H1 (cell line): ENCODE results near the gene GNB1L. TPM values are rescaled to one million over a fixed set of nuclear protein-coding genes. Genes with fewer than 3 reads are reported as not detected.

Experiments
- CTCF ChIA-PET: fragments of 300-600 bp; sonication (Branson Sonifier 250); formaldehyde crosslinking; loops from one replicate; lab custom pipeline; 2021; ENCODE audit not compliant: partially characterized antibody; lab: Charles Lee
- POLR2A ChIA-PET: fragments of 300-600 bp; sonication (Branson Sonifier 250); formaldehyde crosslinking; loops from one replicate; lab custom pipeline; 2021; ENCODE audit warnings: inconsistent platforms; ENCODE audit not compliant: partially characterized antibody; lab: Charles Lee
- DNase-seq, 2 experiments: peaks; one replicate each; pipeline versions ENCODE4 v3.0.0 to v3.0.0-alpha.2; 2010 to 2022; ENCODE audit warnings: low spot score in 2 of 2, low read depth in 1 of 2, mixed read lengths in 1 of 2
- FAIRE-seq: peaks from 2 replicates; lab custom pipeline; 2011; peaks lifted over from hg19 to GRCh38; lab: Jason Lieb, UNC
- H2AFZ ChIP-seq: 2 replicates; pipeline ENCODE4 v1.8.1; 2012; ENCODE audit warnings: low read length, inconsistent platforms
- H2AK5ac ChIP-seq: 2 replicates; pipeline ENCODE4 v1.6.1; 2013; ENCODE audit warnings: low read depth, low read length
- H2BK120ac ChIP-seq: replicated peaks from 2 replicates; pipeline ENCODE3; 2013; ENCODE audit warnings: low read depth, low read length, inconsistent platforms
- H2BK12ac ChIP-seq: 2 replicates; pipeline ENCODE4 v1.6.1; 2013; ENCODE audit warnings: low read depth, low read length
- H2BK15ac ChIP-seq: 2 replicates; pipeline ENCODE4 v1.6.1; 2013; ENCODE audit warnings: low read length
- H2BK20ac ChIP-seq: 2 replicates; pipeline ENCODE4 v1.6.1; 2013; ENCODE audit warnings: low read length
- H2BK5ac ChIP-seq: 2 replicates; pipeline ENCODE4 v1.6.1; 2013; ENCODE audit warnings: low read depth, low read length
- H3K14ac ChIP-seq: 2 replicates; pipeline ENCODE4 v1.6.1; 2013; ENCODE audit warnings: inconsistent platforms; ENCODE audit not compliant: insufficient read length
- H3K18ac ChIP-seq: 2 replicates; pipeline ENCODE4 v1.6.1; 2013; ENCODE audit warnings: low read length; ENCODE audit errors: extremely low read depth
- H3K23ac ChIP-seq: 2 replicates; pipeline ENCODE4 v1.6.1; 2013; ENCODE audit warnings: inconsistent platforms; ENCODE audit not compliant: insufficient read length
- H3K23me2 ChIP-seq: 2 replicates; pipeline ENCODE4 v1.6.1; 2013; ENCODE audit warnings: low read depth, low read length
- H3K27ac ChIP-seq: 2 replicates; pipeline ENCODE4 v1.6.1; 2011; ENCODE audit warnings: low read depth, low read length, inconsistent platforms
- H3K27me3 ChIP-seq, 4 experiments: replicated peaks in 1 of 4; 1 replicate in 1 of 4; 2 replicates in 3 of 4; pipeline versions ENCODE4 v1.6.1 to v1.8.1; 2011 to 2013; ENCODE audit warnings: low read length in 3 of 4, mild to moderate bottlenecking in 3 of 4, inconsistent platforms in 2 of 4, mixed read lengths in 2 of 4, moderate library complexity in 1 of 4; ENCODE audit not compliant: control insufficient read depth in 3 of 4, insufficient read depth in 3 of 4; ENCODE audit errors: extremely low read depth in 1 of 4
- H3K36me3 ChIP-seq, 4 experiments: 2 replicates each; pipeline versions ENCODE4 v1.6.1 to v1.8.1; 2011 to 2013; ENCODE audit warnings: mild to moderate bottlenecking in 4 of 4, low read length in 3 of 4, moderate library complexity in 2 of 4, control low read depth in 1 of 4, inconsistent platforms in 1 of 4; ENCODE audit not compliant: insufficient read depth in 4 of 4, control insufficient read depth in 2 of 4
- H3K4ac ChIP-seq: replicated peaks from 2 replicates; pipeline ENCODE3; 2013; ENCODE audit warnings: low read length, low read depth, mixed read lengths, inconsistent platforms; ENCODE audit not compliant: insufficient read length
- H3K4me1 ChIP-seq, 4 experiments: replicated peaks in 1 of 4; 1 replicate in 1 of 4; 2 replicates in 3 of 4; pipeline versions ENCODE4 v1.6.1 to v1.8.1; 2011 to 2013; ENCODE audit warnings: low read length in 3 of 4, inconsistent platforms in 2 of 4, mixed read lengths in 1 of 4; ENCODE audit not compliant: insufficient read depth in 4 of 4, control insufficient read depth in 3 of 4
- H3K4me2 ChIP-seq, 2 experiments: 2 replicates each; pipeline versions ENCODE4 v1.6.1 to v1.8.1; 2011 to 2013; ENCODE audit warnings: low read depth in 2 of 2, low read length in 2 of 2, control low read depth in 1 of 2, inconsistent platforms in 1 of 2, mild to moderate bottlenecking in 1 of 2; ENCODE audit not compliant: insufficient read depth in 1 of 2
- H3K4me3 ChIP-seq, 4 experiments: fragments of 200-600, 300-600 bp in 1 of 4; sonication (generic), shearing (Covaris generic), sonication (Bioruptor Twin) in 1 of 4; 2 replicates each; pipeline versions ENCODE4 v1.5.1 to v1.8.1; 2011 to 2016; ENCODE audit warnings: low read length in 4 of 4, low read depth in 3 of 4, control low read depth in 2 of 4, inconsistent platforms in 2 of 4, mild to moderate bottlenecking in 2 of 4, mixed read lengths in 1 of 4, moderate library complexity in 1 of 4; ENCODE audit not compliant: insufficient read depth in 2 of 4; ENCODE audit errors: extremely low read depth in 1 of 4
- H3K56ac ChIP-seq: replicated peaks from 2 replicates; pipeline ENCODE3; 2013; ENCODE audit warnings: low read depth, mild to moderate bottlenecking, mixed read lengths, low read length, inconsistent platforms; ENCODE audit not compliant: insufficient read length
- H3K79me1 ChIP-seq: 2 replicates; pipeline ENCODE4 v1.6.1; 2013; ENCODE audit warnings: low read depth, low read length, control low read depth
- H3K79me2 ChIP-seq, 2 experiments: 2 replicates each; pipeline versions ENCODE4 v1.6.1 to v1.8.1; 2012 to 2013; ENCODE audit warnings: low read length in 2 of 2, mild to moderate bottlenecking in 2 of 2, inconsistent platforms in 1 of 2; ENCODE audit not compliant: insufficient read depth in 2 of 2, control insufficient read depth in 1 of 2
- H3K9ac ChIP-seq, 4 experiments: replicated peaks in 1 of 4; 1 replicate in 1 of 4; 2 replicates in 3 of 4; pipeline versions ENCODE4 v1.6.1 to v1.8.1; 2011 to 2013; ENCODE audit warnings: low read depth in 3 of 4, low read length in 3 of 4, control low read depth in 2 of 4, mild to moderate bottlenecking in 2 of 4, moderate library complexity in 2 of 4, inconsistent platforms in 1 of 4; ENCODE audit errors: extremely low read depth in 1 of 4
- H3K9me3 ChIP-seq, 2 experiments: 2 replicates each; pipeline versions ENCODE4 v1.6.1 to v1.8.1; 2012 to 2013; ENCODE audit warnings: mild to moderate bottlenecking in 2 of 2, moderate library complexity in 2 of 2, control low read depth in 1 of 2, inconsistent platforms in 1 of 2, low read depth in 1 of 2, low read length in 1 of 2, mixed read lengths in 1 of 2; ENCODE audit not compliant: insufficient read depth in 2 of 2
- H4K20me1 ChIP-seq, 2 experiments: replicated peaks in 1 of 2; 2 replicates each; pipeline versions ENCODE3 to v1.8.1; 2011 to 2013; ENCODE audit warnings: inconsistent platforms in 2 of 2, low read length in 2 of 2, mild to moderate bottlenecking in 1 of 2; ENCODE audit not compliant: insufficient read depth in 2 of 2, control insufficient read depth in 1 of 2
- H4K5ac ChIP-seq: 2 replicates; pipeline ENCODE4 v1.6.1; 2013; ENCODE audit warnings: low read length, low read depth, mixed read lengths, inconsistent platforms; ENCODE audit not compliant: insufficient read length
- H4K8ac ChIP-seq: 2 replicates; pipeline ENCODE4 v1.8.0; 2013; ENCODE audit warnings: mild to moderate bottlenecking, moderate library complexity, low read length, inconsistent platforms; ENCODE audit not compliant: insufficient read depth; ENCODE audit errors: extremely low read depth
- H4K91ac ChIP-seq: replicated peaks from 2 replicates; pipeline ENCODE3; 2013; ENCODE audit warnings: low read length, mixed read lengths, inconsistent platforms; ENCODE audit not compliant: insufficient read length
- BCL11A ChIP-seq, 2 experiments: IDR thresholded peaks; one replicate each; pipeline ENCODE4 v1.6.1; 2011; ENCODE audit warnings: low read depth in 2 of 2, low read length in 2 of 2, mild to moderate bottlenecking in 2 of 2
- CHD2 ChIP-seq: IDR thresholded peaks from 2 replicates; pipeline ENCODE4 v1.6.1; 2012; ENCODE audit warnings: low read length, improper control_type of control experiment
- CTCF ChIP-seq, 3 experiments: IDR thresholded peaks; 1 replicate in 2 of 3; 2 replicates in 1 of 3; pipeline versions ENCODE4 v1.5.1 to v1.6.1; 2011; ENCODE audit warnings: low read length in 3 of 3, mild to moderate bottlenecking in 3 of 3, inconsistent platforms in 2 of 3, low read depth in 1 of 3, moderate library complexity in 1 of 3; ENCODE audit not compliant: insufficient read depth in 1 of 3; ENCODE audit errors: control extremely low read depth in 1 of 3
- EZH2 ChIP-seq: fragments of 200-600 bp; sonication (generic); IDR thresholded peaks from 2 replicates; pipeline ENCODE4 v1.7.1; 2012; ENCODE audit warnings: low read depth, mild to moderate bottlenecking, moderate library complexity, low read length, inconsistent platforms; ENCODE audit not compliant: severe bottlenecking
- KDM5A ChIP-seq: fragments of 200-600 bp; IDR thresholded peaks from 2 replicates; pipeline ENCODE4 v1.7.1; 2012; ENCODE audit warnings: mild to moderate bottlenecking, low read length, inconsistent platforms, mixed read lengths
- MAFK ChIP-seq: IDR thresholded peaks from 2 replicates; pipeline ENCODE4 v1.6.1; 2012; ENCODE audit warnings: low read depth, mild to moderate bottlenecking, improper control_type of control experiment, low read length
- POLR2A ChIP-seq, 2 experiments: IDR thresholded peaks; 1 replicate in 1 of 2; 2 replicates in 1 of 2; pipeline ENCODE4 v1.6.1; 2011; ENCODE audit warnings: low read depth in 2 of 2, low read length in 2 of 2, mild to moderate bottlenecking in 2 of 2; ENCODE audit errors: control extremely low read depth in 1 of 2
- SUZ12 ChIP-seq: fragments of 200-600 bp; sonication (generic); IDR thresholded peaks from 2 replicates; pipeline ENCODE4 v1.6.1; 2012; ENCODE audit warnings: mild to moderate bottlenecking, inconsistent platforms, low read length, moderate library complexity, mixed read lengths
- WGBS, 2 experiments: shearing (Covaris generic) in 1 of 2; methylation state at CpG; one replicate each; pipeline versions ENCODE4 v1.1.6 to v1.1.7; 2013 to 2015; ENCODE audit warnings: low lambda C conversion rate in 2 of 2, mixed read lengths in 2 of 2, inconsistent platforms in 1 of 2, low coverage in 1 of 2, missing lambda C conversion rate in 1 of 2; ENCODE audit not compliant: insufficient replicate concordance in 2 of 2, insufficient coverage in 1 of 2, insufficient read length in 1 of 2; ENCODE audit errors: extremely low coverage in 1 of 2, missing lambda C conversion rate in 1 of 2; 5-methylcytosine and 5-hydroxymethylcytosine counted together
- polyA plus RNA-seq, 7 experiments: library from polyadenylated mRNA; depleted of rRNA in 3 of 7; stranded (reverse) in 5 of 7; unstranded in 2 of 7; fragments of >200 nt in 5 of 7; fragments of 200-250 nt in 2 of 7; gene quantifications; 1 replicate in 5 of 7; 2 replicates in 1 of 7; 4 replicates in 1 of 7; pipeline versions ENCODE4 v1.2.1 to v1.2.3, GENCODE V29; 2011 to 2013; ENCODE audit warnings: missing spikeins in 2 of 7, mixed read lengths in 2 of 7
- total RNA-seq: library from RNA; stranded (reverse); fragmentation: NEBNext Ultra II Directional; extraction: Animal tissue kit (Norgen Biotek cat#: 25700); gene quantifications from 2 replicates; pipeline ENCODE4 v1.2.1, GENCODE V29; 2021

The GNB1L gene
- total and polyA plus RNA-seq, 2 of the 8 experiments (the other 6 are each of a cell fraction or from before 2014, with no cell fraction given): 14.0 to 15.6 TPM

- Histone ChIP-seq H4K8ac (peak overlapping the region; percentile 69; the same call in 1 of the 2 replicates), H4K91ac (no peak overlapping the region), H2BK20ac (no peak overlapping the region), H3K4ac (no peak overlapping the region), H3K4me2 (no peak overlapping the region), H2BK120ac (no peak overlapping the region), H3K23ac (no peak overlapping the region), H3K14ac (no peak overlapping the region), H3K27me3 (no peaks in the 10 kb centered on the region), H3K9ac (no peak overlapping the region; a peak in 1 of 7 replicates), H4K20me1 (peaks cover 10 to 34% of the 10 kb centered on the region in 2 experiments), H3K36me3 (no peaks in the 10 kb centered on the region), H3K18ac (no peak overlapping the region), H2AFZ (no peak overlapping the region), H3K4me3 (no peak overlapping the region), H3K27ac (no peak overlapping the region), H3K9me3 (no peaks in the 10 kb centered on the region), H2AK5ac (no peak overlapping the region; the same call in 1 of the 2 replicates), H3K79me2 (no peaks in the 10 kb centered on the region; a peak in 1 of 4 replicates), H2BK5ac (peak overlapping the region; percentile 66), H4K5ac (no peak overlapping the region), H2BK15ac (no peak overlapping the region), H2BK12ac (0 out of 2 replicates have a peak overlapping the region, but pooled peaks have one; percentile 3), H3K56ac (no peak overlapping the region), H3K79me1 (no peaks in the 10 kb centered on the region; the same call in 1 of the 2 replicates), H3K23me2 (no peaks in the 10 kb centered on the region), H3K4me1 (peaks cover 0 to 3% (median 0%) of the 10 kb centered on the region in 4 experiments; a peak in 4 of 7 replicates)
- peak in 1 of 2 experiments; percentile 48 for DNase-seq
- FAIRE-seq: no peak
- peak in 1 of 3 experiments; percentile 0; a peak in 1 of 4 replicates for TF ChIP-seq CTCF (IDR thresholded peaks at IDR 0.05; ENCODE audit: control extremely low read depth in 1 of 3, insufficient read depth in 1 of 3, low read depth in 1 of 3, low read length in 3 of 3)
- TF ChIP-seq POLR2A (IDR thresholded peaks at IDR 0.05; ENCODE audit: control extremely low read depth in 1 of 2, low read depth in 2 of 2, low read length in 2 of 2): peak in 1 of 2 experiments; percentile 18; a peak in 1 of 3 replicates
- TF ChIP-seq CHD2: no peak
- TF ChIP-seq MAFK: no peak
- no peak for TF ChIP-seq KDM5A
- no peak for TF ChIP-seq BCL11A (IDR thresholded peaks at IDR 0.05; ENCODE audit: low read depth in 2 of 2, low read length in 2 of 2)
- TF ChIP-seq EZH2: no peak
- no peak for TF ChIP-seq SUZ12
- 88% methylated on average over 18 of the region's 18 CpGs; no CpG with 5 or more reads in 1 of the 2 experiments for WGBS, 2 experiments
- ChIA-PET POLR2A (interaction anchor here (0.9 to 1.6 kb wide), 4 partner anchors 8 to 66 kb away, joined by 3 to 10 read pairs (median 4); partner anchors contain the start of genes GNB1L and RTL10), CTCF (interaction anchor here (0.6 kb wide), 1 partner anchor 155 kb away, joined by 3 read pairs; no protein-coding TSS in a partner anchor)
Measured at GRCh38 chr22:19844377-19845053, 10.2 kb downstream of the GNB1L start.
